Right ventricle myocardium inferior (tissue), 1 donor: ENCODE results near the gene BOLL. TPM values are rescaled to one million over a fixed set of nuclear protein-coding genes. Genes with fewer than 3 reads are reported as not detected.
"Not testable (repeated sequence)": the region's sequence is repeated elsewhere in the genome, so short reads cannot be mapped to it uniquely, and the experiment has no call there.

ENCODE experiments used
- ATAC-seq: fragments of 200-7000 bp; cut with Tn5 transposase; one replicate; pipeline ENCODE4 v1.9.1; 2020; ENCODE audit warnings: mild to moderate bottlenecking, moderate library complexity
- DNase-seq: peaks from one replicate; pipeline ENCODE4 v3.0.0; 2021; ENCODE audit errors: missing footprints
- intact Hi-C: fragments of 100-400 bp; cut with DNase I; formaldehyde crosslinking; loops from one replicate; pipeline ENCODE4 v1.11.0; 2022
- long read RNA-seq: library from polyadenylated mRNA; unstranded; transcript quantifications from one replicate; pipeline ENCODE4 v2.0.0, GENCODE V29; 2021
- total RNA-seq: library from RNA; stranded (reverse); fragmentation: NEBNext Ultra II Directional; extraction: Animal tissue kit (Norgen Biotek cat#: 25700); gene quantifications from one replicate; pipeline ENCODE4 v1.2.1, GENCODE V29; 2021
- donor health status: DM: no; HTN: yes; CAD: no; lungs with severe emphysema.

The BOLL gene
- not detected for total RNA-seq
- long read RNA-seq: 0 reads

DNA sequence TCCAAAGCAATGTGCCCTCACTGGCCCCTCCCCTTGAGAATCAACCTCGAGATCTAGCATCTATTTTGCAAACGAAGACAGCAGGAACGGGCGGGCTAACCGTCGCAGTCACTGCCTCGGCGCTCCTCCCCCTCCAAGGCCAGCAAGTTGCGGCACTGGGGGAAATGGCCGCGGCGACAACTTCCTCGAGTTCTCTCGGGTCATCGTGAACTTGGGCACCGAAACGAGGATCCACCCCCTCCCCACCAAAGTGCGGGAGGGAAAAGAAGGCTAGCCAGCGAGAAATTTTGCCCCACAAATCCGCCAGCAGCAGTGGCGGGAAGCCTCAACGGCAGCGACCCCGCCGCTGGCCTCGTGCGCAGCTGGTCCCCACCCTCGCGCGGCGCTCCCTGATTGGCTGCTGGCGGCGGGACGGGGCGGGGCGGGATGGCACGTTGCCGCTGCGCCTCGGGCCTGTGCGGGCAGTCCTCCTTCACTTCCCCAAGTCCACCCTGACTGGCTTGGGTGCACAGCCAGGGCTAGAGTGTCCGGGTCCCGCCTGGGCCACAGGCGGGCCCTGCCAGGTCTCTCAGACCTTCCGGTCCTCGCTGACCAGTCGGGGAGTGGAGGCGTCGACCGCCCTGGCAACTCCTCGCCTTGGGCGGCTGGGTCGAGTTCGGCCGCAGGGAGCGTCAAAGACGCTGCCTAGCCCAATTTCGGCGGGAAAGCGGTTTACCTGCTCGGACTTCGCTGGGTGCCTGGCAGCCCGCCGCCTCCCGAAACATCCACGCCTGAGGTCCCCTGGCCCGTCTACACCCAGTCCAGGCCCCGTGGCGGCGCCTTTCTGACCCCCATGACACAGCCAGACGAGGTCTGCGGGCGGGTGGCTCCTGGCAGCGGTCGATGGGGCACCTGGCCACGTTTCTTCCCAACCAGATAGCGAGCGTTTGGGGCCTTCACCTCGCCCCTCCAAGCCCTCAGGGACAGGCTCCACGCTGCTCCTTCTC is at the start of gene BOLL:
Gene BOLL (minus strand): TSS at position 364 of the 986 bp plus-strand sequence. CDS start 3,469 bp downstream, outside the sequence.
- intact Hi-C loops: no loop called here
- no peak for DNase-seq
- ATAC-seq: peak; percentile 46

- intact Hi-C loops, DNase-seq, ATAC-seq: not testable (repeated sequence)
These were observed 49.7 kb upstream of the BOLL start for GRCh38 chr2:197834771-197835170.

DNA sequence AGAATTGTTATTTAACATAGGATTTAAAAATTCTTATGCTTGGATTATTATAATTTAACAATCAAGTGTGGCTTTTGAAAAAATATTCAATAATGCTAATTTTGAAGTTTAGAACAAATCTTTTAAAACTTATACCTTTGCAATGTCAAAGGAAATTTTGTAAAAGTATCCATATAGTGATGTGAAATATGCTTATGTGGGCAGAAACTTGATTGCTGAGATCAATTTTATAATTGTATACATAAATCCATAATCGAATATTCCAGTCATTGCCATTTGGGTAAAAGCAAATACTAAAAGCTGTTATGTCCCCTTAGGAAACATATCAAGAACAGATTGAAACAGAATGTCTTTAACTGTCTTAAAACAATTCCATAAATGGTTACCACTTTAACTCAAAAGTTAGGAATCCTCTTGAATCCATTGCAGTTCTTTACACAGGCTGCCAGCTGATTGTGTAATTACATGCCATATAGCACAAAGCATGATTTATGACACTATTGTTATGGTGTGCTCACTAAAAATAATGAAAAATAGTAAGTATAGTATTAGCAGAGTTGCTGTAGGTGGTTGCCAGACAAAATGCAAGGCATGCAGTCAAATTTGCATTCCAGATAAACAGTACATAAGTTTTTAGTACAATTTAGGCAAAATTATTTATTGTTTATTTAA is 43.5 kb upstream of the BOLL start:
- ATAC-seq (no peak), DNase-seq (no peak)
- intact Hi-C loops: no loop called here

GRCh38 chr2:197827618-197828017 is 42.5 kb upstream of the BOLL start:
- ATAC-seq (no peak), DNase-seq (no peak)
- intact Hi-C loops: no loop called here

DNA sequence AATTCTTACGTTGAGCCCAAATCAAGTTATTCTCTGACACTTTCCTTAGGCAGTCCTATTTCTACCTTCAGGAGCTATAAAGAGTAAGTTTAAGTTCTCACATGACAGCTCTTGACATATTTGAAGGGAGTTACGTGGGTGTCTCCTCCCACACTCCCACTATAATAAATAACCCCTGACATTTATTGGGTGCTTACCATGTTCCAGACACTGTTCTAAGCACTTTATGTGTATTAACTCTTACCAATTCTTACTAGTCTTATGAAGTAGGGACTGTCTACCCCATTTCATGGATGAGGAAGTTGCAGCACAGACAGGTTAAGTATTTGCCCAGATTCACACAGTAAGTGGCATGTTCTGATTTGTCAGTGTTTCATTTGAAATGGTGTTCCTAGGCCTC is 37.2 kb upstream of the BOLL start:
- no peak for ATAC-seq
- intact Hi-C loops: no loop called here
- DNase-seq: no peak

DNA sequence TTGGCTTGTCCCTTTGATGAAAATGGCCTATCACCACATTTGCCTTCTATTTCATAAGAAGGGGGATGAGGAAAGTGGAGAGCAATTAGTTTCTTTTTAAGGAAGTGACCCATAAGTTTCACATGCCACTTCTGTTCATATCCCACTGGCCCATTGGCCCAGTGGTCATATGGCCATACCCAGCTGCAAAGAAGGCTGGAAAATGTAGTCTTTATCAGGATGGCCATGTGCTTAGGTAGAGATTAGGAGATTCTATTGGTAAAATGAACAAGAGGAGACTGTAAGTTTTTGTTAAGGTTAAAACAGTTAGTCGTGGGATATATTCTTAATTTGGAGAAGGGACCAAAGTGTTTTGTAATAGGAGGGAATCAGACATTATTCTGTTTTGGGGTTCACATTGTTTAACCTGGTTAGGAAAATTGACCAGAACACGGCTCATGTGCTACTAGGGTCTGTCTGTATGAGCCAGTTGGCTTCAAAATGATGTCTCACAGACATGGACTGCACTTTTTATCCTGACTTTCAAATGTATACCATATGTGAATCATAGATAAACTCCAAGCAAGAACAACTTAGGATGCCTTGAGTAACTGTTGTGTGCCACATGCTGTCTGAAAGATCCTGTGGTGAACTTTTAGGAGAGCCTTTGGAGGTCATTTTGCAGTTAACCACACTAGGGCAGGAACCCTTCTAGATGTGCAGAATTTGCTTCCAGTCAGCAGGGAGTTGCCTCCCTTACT is 36.6 kb upstream of the BOLL start:
- ATAC-seq: no peak
- intact Hi-C loops: no loop called here

GRCh38 chr2:197814526-197814925 is 29.4 kb upstream of the BOLL start:
- intact Hi-C loops: no loop called here
- ATAC-seq: no peak

More for the DNA sequence above, 36.6 kb upstream of the BOLL start:
- no peak for DNase-seq

DNA sequence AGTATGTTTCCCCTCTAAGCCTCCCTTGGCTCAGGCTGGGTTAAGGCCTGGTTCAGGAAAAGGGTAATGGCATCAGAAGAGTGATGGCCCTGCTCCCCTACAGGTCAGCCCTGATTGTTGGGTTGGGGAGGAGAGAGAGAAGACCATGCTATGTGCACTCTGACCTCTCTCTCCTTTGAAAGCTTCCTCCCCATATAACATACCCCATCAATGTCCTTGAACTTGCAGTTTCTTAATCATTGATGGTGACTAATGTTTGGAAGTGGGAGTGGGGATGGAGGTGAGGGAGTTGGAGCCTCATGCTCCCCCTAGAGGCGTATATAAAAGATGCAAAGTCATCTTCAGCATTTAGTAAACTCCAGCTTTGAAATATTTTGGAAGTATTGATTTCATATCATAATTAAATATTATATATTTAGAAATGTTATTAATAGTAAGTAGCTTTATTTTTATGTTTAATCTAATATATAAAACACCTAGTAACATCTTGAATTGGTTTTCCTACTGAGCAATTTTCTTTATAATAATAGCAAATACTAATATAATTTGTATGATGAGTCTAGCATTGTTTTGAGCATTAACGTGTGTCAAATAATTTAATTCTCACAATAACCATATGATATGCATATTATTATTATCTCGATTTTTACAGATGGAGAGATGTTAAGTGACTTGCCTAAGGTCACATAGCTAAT is 28.1 kb upstream of the BOLL start:
- no peak for ATAC-seq
- DNase-seq: no peak
- intact Hi-C loops: no loop called here

More at GRCh38 chr2:197814526-197814925, 29.4 kb upstream of the BOLL start:
- DNase-seq: no peak

- ATAC-seq (no peak), DNase-seq (no peak)
- intact Hi-C loops: no loop called here
These were observed 25.4 kb upstream of the BOLL start for GRCh38 chr2:197810491-197810890.

DNA sequence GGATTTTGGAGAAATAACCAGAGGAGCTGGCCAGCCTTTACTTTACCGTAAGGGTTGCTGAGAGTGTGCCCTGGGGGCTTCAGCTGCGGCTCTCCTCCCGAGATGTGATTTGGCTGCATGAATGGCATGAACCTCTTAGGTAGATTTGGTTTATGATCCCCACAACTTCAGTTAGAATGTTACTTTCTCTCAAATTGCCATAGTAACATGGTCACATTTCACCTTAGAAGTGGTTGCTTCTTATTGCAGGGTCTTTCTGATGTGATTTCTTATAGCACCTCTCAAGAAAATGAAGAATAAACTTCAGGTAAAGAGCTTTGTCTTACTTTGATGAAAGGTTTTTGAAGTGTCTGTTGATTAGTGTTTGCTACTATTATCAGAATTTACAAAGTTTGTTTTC is 24.9 kb upstream of the BOLL start:
- intact Hi-C loops: no loop called here
- ATAC-seq: no peak
- no peak for DNase-seq

GRCh38 chr2:197809064-197809463 is 23.9 kb upstream of the BOLL start:
- no peak for ATAC-seq
- intact Hi-C loops: loop anchor here (5.0 kb wide), 2 partner anchors 38 to 88 kb away; no protein-coding TSS in a partner anchor
- no peak for DNase-seq

DNA sequence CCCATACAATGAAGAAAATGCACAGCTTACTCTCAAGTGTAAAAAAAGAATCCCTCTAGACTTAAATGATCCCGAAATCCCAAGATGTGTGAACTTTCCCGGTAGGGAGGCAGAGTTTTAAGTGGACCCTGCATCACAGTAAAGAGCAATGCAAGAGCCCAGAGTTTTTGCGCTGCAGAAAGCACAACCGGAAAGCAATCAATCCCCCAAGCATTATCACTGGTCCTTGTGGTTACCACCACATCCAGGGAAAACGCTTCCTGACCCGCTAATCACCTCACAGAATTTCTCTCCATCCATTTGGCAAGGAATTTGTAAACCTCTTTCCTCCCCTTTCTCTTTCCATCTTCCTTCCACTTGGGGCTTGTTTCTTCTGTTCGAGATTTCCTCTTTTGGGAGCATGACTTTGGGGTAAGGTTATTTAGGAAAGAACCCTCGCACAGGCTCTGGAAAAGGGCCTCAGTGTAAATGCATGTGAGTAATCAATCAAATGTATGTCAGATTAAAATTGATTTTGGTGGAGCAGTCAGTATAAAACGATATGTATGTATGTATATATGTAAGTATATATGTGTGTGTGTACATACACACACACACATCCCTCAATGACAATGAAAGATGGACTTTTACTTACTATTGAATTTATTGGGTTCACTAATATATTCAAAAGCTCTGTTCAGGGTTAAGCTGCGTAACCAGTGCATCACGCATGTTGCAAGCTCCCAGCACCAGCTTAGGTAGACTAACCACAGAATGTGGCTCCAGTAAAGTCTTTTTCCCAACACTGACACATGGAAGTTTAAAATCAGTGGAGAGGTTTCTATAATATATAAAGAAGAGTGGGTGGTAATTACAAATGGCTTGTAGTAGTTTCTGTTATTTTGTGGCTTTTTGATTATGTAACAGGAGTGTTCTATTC is 20.9 kb upstream of the BOLL start:
- DNase-seq: no peak
- intact Hi-C loops: loop anchor here (5.0 kb wide), 2 partner anchors 41 to 91 kb away; no protein-coding TSS in a partner anchor
- no peak for ATAC-seq

DNA sequence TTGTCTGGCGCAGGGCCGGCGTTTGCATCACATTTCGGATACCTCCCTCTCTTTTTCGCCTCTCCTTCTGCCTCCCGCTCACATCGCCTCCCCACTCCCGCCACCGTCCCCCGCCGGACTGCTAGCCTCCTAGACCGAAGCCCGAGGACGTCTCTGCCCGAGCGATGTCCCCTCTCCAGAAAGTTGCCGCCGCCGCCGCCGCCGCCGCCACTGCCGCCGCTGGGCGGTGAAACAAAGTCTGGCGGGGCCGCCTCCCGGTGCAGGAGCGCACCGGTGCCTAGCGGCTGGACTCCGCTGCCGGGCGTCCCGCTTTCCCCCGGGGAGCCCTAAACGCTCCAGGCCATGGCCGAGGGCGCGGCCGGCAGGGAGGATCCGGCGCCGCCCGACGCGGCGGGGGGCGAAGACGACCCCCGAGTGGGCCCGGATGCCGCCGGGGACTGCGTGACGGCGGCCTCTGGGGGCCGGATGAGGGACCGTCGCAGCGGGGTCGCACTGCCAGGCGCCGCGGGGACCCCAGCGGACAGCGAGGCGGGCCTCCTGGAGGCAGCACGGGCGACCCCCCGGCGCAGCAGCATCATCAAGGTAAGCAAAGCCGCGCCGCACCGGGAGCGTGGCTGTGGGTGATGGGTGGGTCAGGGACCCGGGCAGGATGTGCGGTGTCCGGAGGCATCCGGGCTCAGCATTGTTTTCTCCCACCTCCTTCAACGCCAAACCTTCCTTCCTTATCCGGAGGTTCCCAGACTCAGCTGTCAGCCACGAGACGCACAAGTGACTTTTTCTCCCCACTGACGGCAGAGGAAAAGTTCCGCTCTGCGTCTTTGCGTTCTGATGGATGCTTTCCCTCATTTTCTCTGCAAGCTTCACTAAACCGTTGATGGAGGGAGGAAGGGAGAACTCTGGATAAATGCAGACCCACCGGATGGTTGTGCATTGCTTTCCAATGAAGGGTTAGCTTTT is 19.9 kb upstream of the BOLL start:
- intact Hi-C loops: loop anchor here (1.0 to 5.0 kb wide), 4 partner anchors 42 to 252 kb away; no protein-coding TSS in a partner anchor
- peak; percentile 74 for DNase-seq
- ATAC-seq: peak; percentile 16

GRCh38 chr2:197804049-197804757 is 19.1 kb upstream of the BOLL start, which contains the start of gene PLCL1:
TSS of gene PLCL1 (plus strand) at chr2:197804593.
- intact Hi-C loops: loop anchor here (1.0 to 5.0 kb wide), 2 partner anchors 154 to 253 kb away; no protein-coding TSS in a partner anchor
- peak; percentile 95 for ATAC-seq

GRCh38 chr2:197803033-197803444 is 17.9 kb upstream of the BOLL start:
- DNase-seq (no peak), ATAC-seq (peak; percentile 64)
- intact Hi-C loops: loop anchor here (1.0 to 5.0 kb wide), 3 partner anchors 254 to 494 kb away; no protein-coding TSS in a partner anchor

More at GRCh38 chr2:197804049-197804757, 19.1 kb upstream of the BOLL start, which contains the start of gene PLCL1:
- DNase-seq: peak; percentile 96
